ENCODE measurements around the gene JOSD2.

JOSD2 gene

GRCh38 chr19:50514346-50515167 lies 3.6 kb upstream of the JOSD2 start:
- no peak for DNase-seq (ENCODE audit: low read depth)

- DNase-seq (ENCODE audit: low read depth) = no peak
Observed at GRCh38 chr19:50513746-50514345, 2.9 kb upstream of the JOSD2 start, which contains the start of gene ASPDH. Gene ASPDH (minus strand): TSS chr19:50513913. CDS start chr19:50513823, 90 bp downstream.

- DNase-seq (ENCODE audit: low read depth) = no peak
Observed at GRCh38 chr19:50512999-50513745, 2.2 kb upstream of the JOSD2 start.

DNA sequence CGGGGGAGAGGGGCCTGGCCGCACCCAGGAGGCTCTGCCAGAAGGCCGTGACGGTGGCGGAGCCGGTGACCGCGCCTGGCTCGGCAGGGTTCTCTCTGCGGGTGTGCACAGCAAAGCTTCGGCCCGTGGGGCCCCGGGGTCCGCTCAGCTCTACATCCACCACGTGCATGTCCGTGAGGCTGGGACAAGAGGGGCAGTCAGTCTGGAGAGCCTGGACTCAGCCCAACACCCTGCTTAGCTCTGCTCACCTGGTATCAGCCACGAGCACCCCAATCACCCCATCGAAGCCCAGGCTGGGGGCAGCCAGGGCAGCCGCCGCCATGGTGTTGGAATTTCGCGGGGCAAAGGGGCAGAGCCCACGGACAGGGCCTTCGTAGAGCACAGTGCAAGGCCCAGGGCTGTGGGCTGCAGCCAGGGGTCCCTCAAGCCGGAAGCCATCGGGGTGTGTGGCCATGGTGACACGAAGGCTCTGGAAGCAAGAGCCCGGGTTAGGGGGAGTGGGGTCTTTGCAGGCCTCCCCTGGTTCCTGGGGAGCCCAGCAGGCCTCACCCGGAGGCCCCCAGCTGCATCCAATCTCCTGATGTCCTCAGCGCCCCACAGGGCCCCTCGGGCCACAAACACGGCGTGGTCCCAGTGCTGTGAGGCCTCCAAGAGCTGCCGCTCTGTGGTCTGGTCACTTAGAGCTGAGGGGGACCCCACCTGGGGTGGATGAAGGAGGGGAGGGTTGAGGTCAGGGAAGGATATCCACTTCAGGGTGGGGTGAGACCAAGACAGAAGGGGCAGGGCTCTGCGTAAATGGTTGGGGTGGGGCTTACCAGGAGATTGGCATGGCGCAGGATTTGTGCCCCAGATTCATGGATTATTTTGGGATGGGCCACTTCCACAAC lies 1.4 kb upstream of the JOSD2 start:
- no peak for DNase-seq (ENCODE audit: low read depth)

GRCh38 chr19:50510700-50511068 lies 307 bp downstream of the JOSD2 start:
- DNase-seq (ENCODE audit: low read depth) = no peak

- DNase-seq (ENCODE audit: low read depth) = peak; percentile 1
Observed at GRCh38 chr19:50510121-50510670, 795 bp downstream of the JOSD2 start.

GRCh38 chr19:50509366-50509765 lies 1.6 kb downstream of the JOSD2 start:
- no peak for DNase-seq (ENCODE audit: low read depth)

GRCh38 chr19:50508843-50509190 lies 2.2 kb downstream of the JOSD2 start:
- DNase-seq (ENCODE audit: low read depth) = no peak

GRCh38 chr19:50507376-50507775 lies 3.6 kb downstream of the JOSD2 start:
- no peak for DNase-seq (ENCODE audit: low read depth)

DNA sequence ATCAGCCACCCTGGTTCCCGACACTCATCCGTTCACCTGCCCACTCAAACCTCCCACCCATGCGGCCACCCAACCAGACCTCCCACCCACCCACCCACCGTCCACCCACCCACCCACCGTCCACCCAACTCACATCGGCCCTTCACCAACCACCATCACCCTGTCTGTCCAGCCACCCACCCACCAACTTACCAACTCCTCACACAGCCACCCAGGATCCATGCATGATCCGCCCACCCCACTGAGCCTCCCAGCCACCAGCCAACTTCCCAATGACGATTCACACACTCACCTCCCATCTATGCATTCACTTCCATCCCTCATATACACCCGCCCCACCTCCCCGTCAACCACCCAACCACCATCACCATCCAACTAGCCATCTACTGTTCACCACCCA lies 4.3 kb downstream of the JOSD2 start:
- no peak for DNase-seq (ENCODE audit: low read depth)

- no peak for DNase-seq (ENCODE audit: low read depth)
Observed at GRCh38 chr19:50505856-50506611, 5.0 kb downstream of the JOSD2 start.

DNA sequence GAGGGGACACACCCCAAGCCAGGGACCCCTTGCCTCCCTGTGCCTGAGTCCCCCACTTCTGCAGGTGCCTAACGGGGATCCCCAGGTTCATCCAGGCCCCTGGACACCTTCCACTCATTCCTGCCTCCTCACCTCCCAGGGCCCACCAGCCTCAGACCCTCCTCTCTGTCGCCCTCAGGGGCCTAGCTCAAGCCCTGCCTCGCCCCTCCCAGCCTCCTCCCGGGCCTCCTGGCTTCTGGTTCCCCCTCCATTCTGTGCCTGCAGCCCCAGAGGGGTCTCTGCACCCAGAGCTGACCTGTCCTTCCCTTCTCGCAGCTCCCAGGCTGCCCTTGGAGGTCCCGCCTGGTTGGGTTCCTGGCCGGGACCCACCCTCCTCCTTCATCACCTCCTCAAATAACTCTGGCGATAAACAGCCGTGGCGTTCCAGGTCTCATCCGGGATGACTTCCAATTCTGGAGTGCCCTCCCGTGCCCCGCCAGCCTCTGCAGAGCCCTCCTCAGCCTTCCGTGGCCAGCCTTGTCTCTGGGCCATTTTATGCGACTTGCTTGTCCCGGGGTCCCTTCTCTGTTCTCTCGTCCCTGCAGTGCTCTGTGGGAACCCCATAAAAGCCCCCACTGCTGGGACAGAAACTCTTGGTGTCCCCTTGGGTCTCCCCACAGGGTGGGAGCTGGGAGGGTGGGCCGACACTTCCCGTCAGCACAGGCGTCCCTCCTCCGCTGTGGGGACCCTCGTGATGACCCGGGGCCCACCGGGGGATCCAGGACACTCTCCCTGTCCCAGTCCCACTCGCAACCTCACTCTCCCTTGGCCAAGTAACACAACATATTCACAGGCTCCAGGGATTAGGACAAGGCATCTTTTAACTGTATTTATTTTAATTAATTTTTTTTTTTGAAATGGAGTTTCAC lies 9.2 kb downstream of the JOSD2 start:
- no peak for DNase-seq (ENCODE audit: low read depth)

DNA sequence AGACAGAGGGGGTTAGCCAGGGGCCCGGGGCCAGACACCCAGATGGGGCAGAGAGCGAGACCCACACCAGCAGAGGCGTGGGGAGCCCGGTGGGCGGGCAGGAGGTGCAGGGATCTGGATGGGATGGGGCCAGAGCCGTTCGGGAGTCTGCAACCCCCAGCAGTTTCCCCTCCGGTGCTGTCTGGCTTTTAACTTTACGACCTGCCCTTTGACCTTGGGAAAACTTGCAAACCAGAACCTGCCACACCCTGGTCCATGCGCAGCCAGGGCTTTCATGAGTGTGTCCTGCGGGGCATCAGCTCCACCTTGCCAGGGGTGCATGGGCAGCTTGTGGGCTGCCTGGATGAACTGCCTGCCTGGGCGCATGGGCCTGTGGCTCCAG lies 9.8 kb downstream of the JOSD2 start:
- DNase-seq (ENCODE audit: low read depth) = no peak

DNA sequence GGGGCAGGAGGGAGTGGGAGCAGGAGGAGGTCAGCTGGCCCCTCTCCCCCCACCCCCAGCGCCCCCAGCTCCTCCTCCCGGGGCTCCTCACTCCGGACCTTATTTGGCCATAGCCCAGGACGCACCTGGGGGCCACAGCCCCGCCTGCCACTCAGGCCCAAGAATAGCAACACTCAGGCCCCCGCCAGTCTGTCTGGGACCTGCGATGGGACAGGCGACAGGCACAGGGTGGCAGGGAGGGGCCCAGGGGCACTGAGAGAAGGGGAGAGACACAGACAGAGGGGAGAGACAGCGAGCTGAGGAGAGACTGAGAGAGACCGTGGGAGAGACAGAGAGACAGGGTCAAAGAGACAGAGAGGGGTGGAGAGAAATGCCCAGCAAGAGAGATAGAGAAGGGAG lies 10.2 kb downstream of the JOSD2 start:
- no peak for DNase-seq (ENCODE audit: low read depth)

DNA sequence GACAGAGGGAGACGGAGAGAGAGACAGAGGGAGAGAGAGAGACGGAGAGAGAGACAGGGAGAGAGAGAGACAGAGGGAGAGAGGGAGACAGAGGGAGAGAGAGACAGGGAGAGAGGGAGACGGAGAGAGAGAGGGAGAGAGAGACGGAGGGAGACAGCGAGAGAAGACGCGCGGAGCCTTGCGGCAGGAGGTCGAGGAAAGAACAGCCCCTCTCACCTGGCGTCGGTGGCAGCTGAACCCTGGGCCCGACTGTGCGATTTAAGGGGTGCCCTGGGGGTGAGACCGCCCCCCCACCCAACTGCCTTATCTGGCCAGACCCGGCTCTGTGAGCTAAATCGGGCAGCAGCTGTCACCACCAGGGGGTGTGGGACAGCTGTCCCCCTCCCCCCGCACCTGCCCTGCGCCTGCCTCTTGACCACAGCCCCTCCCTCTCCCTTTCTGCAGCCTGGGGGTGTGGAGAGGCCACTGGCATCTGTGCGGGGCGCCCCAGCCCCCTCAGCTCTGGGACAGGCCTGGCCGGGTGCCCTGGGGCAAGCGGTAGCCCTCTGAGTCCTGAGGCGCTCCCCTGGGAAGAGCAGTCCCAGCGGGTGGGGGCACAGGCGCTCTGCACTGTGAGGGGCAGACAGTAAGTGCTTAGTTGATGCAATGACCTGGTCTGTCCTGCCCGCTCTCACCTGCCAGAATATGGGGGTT lies 10.8 kb downstream of the JOSD2 start:
- DNase-seq (ENCODE audit: low read depth) = no peak

DNA sequence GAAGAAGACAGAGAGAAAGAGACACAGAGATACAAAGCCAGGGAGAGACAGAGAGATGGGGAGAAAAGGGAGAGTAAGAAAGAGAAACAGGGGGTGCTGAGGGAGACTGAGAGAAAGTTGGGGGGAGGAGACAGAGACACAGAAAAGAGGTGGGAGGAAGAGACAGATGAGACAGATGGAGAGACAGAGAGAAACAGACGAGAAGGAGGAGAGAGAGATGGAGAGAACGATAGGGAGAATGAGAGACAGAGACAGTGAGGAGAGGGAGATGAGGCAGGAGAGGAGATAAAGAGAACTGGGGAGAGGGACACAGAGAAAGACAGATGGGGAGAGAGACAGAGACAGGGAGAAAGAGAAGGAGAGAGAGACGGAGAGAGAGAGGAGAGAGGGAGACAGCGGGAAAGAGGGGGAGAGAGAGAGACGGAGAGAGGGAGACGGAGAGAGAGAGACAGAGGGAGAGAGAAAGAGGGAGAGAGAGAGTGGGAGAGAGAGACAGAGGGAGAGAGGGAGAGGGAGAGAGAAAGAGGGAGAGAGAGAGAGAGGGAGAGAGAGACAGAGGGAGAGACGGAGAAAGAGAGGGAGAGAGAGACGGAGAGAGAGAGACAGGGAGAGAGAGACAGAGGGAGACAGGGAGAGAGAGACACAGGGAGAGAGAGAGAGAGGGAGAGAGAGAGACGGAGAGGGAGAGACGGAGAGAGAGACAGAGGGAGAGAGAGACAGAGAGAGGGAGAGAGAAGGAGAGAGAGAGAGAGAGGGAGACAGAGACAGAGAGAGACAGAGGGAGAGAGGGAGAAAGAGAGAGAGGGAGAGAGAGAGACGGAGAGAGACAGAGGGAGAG lies 12.6 kb downstream of the JOSD2 start:
- DNase-seq (ENCODE audit: low read depth) = no peak

- DNase-seq (ENCODE audit: low read depth) = no peak
Observed at GRCh38 chr19:50497022-50497405, 14.0 kb downstream of the JOSD2 start.

GRCh38 chr19:50496189-50497021 lies 14.6 kb downstream of the JOSD2 start:
- DNase-seq (ENCODE audit: low read depth) = no peak
